Lung (tissue), 12 donors: ENCODE data around the gene DUSP10. TPM values are rescaled to one million over a fixed set of nuclear protein-coding genes. Genes with fewer than 3 reads are reported as not detected.
A peak's percentile ranks its signal among the peaks of the same experiment; 100 is the strongest.

Source experiments
- ATAC-seq: fragments of 200-7000 bp; cut with Tn5 transposase; one replicate; pipeline ENCODE4 v1.9.1; 2020; ENCODE audit warnings: moderate number of reproducible peaks; ENCODE audit not compliant: insufficient read depth, low FRiP score
- DNase-seq, 3 donors: peaks; one replicate each; pipeline ENCODE4 v3.0.0-alpha.2; 2013 to 2017
- H3K27ac ChIP-seq, 2 donors: one replicate each; pipeline ENCODE4 v1.5.1; 2013; ENCODE audit warnings: mild to moderate bottlenecking in 2 of 2, moderate library complexity in 2 of 2, control low read depth in 1 of 2, inconsistent platforms in 1 of 2, low read depth in 1 of 2, low read length in 1 of 2
- H3K27me3 ChIP-seq, 3 donors: one replicate each; pipeline ENCODE4 v1.5.1; 2013; ENCODE audit warnings: low read length in 2 of 3; ENCODE audit not compliant: control insufficient read depth in 3 of 3, insufficient read depth in 3 of 3
- H3K36me3 ChIP-seq, 4 donors: one replicate each; pipeline ENCODE4 v1.5.1; 2013; ENCODE audit warnings: low read length in 4 of 4, mild to moderate bottlenecking in 1 of 4, moderate library complexity in 1 of 4; ENCODE audit not compliant: control insufficient read depth in 4 of 4, insufficient read depth in 4 of 4
- H3K4me1 ChIP-seq, 5 donors: one replicate each; pipeline ENCODE4 v1.5.1; 2013; ENCODE audit warnings: low read length in 5 of 5, mild to moderate bottlenecking in 2 of 5, moderate library complexity in 1 of 5; ENCODE audit not compliant: control insufficient read depth in 5 of 5, insufficient read depth in 5 of 5
- H3K4me3 ChIP-seq: one replicate; pipeline ENCODE4 v1.5.1; 2013; ENCODE audit warnings: mild to moderate bottlenecking, control low read depth, moderate library complexity
- H3K9ac ChIP-seq, 2 donors: one replicate each; pipeline ENCODE4 v1.5.1; 2013; ENCODE audit warnings: low read length in 2 of 2, control low read depth in 1 of 2; ENCODE audit not compliant: insufficient read depth in 1 of 2
- H3K9me3 ChIP-seq, 4 donors: one replicate each; pipeline ENCODE4 v1.5.1; 2013; ENCODE audit warnings: low read length in 3 of 4, mild to moderate bottlenecking in 1 of 4, moderate library complexity in 1 of 4; ENCODE audit not compliant: control insufficient read depth in 4 of 4, insufficient read depth in 3 of 4
- WGBS, 2 donors: extraction: QIAGEN DNeasy Blood & Tissue Kit; methylation state at CpG; one replicate each; pipeline ENCODE4 v1.1.7; 2013; 5-methylcytosine and 5-hydroxymethylcytosine counted together
- polyA plus RNA-seq, 2 donors: library from polyadenylated mRNA; stranded (reverse); fragments of 200-250 nt; gene quantifications; one replicate each; pipeline ENCODE4 v1.2.1, GENCODE V29; 2013
- total RNA-seq, 2 donors: library from RNA; depleted of rRNA in 1 of 2; stranded (reverse); fragments of >200 nt in 1 of 2; gene quantifications; one replicate each; pipeline ENCODE4 v1.2.1, GENCODE V29; 2014 to 2021
- TF ChIP-seq, protein P1 (sequence below): IDR thresholded peaks from 2 replicates; pipeline ENCODE4 v1.5.1; 2012; ENCODE audit warnings: mild to moderate bottlenecking; ENCODE audit errors: control extremely low read depth, extremely low read depth
- donor health status: control.
- donor health status: control.
- donor health status: Bipolar disorder and iron deficiency.
- donor health status: healthy.
- donor health status: DM: yes; HTN: yes; CAD: no.

DUSP10 gene
- total and polyA plus RNA-seq, 4 donors = 5.3 to 17.2 (median 11.5) TPM

DNA sequence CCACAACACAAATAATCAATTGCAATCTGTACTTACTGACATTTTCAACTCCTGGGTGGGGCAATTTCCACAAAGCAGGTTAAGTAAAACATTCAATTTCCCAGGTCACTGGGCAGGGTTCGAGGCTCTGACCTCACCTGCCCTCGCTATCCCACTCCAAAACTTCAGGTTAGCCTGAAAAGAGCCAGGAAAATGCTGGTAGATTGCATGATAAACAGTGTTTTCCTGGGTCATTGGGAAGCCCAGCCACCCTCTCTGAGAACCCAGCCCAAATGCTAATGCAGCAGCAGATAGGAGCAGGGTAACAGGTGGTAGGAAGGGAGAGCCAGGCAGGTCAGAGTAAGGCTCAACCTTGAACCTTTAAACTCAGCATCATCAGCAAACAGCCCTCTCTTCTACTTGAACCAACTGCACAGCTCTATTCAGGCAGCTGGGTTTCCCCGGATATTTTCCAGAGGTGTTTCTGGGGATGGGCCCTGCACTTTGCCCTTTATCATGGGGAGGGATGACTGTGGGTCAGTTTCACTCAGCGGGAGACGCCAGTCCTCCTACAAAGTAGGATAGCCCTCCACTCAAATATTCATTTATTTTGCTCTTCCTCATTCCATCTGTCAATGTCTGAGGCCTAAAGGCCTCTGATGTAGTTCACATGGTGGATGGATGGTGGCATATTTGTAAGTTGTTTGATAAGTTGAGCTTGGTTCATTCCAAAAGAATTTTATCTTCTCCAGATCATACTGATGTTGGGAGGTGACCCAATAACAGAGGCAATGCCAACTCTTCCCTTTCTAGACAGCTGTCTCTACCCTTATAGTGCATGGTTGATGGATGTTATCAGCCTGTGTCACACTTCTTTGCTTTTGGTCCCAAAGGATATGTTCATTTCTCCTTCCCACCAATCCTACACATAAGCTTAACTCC is 65.7 kb downstream of the DUSP10 start:
- TF ChIP-seq, protein P1, sequence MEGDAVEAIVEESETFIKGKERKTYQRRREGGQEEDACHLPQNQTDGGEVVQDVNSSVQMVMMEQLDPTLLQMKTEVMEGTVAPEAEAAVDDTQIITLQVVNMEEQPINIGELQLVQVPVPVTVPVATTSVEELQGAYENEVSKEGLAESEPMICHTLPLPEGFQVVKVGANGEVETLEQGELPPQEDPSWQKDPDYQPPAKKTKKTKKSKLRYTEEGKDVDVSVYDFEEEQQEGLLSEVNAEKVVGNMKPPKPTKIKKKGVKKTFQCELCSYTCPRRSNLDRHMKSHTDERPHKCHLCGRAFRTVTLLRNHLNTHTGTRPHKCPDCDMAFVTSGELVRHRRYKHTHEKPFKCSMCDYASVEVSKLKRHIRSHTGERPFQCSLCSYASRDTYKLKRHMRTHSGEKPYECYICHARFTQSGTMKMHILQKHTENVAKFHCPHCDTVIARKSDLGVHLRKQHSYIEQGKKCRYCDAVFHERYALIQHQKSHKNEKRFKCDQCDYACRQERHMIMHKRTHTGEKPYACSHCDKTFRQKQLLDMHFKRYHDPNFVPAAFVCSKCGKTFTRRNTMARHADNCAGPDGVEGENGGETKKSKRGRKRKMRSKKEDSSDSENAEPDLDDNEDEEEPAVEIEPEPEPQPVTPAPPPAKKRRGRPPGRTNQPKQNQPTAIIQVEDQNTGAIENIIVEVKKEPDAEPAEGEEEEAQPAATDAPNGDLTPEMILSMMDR = no peak
- Histone ChIP-seq H3K4me3 (no peak overlapping the region), H3K9me3 (no peaks in the 10 kb centered on the region), H3K4me1 (no peaks in the 10 kb centered on the region), H3K9ac (no peak overlapping the region), H3K27ac (no peak overlapping the region), H3K27me3 (no peaks in the 10 kb centered on the region), H3K36me3 (no peaks in the 10 kb centered on the region)
- 83 to 87% methylated on average over 5 of the region's 5 CpGs for WGBS, 2 donors
- ATAC-seq (no peak), DNase-seq (no peak)

DNA sequence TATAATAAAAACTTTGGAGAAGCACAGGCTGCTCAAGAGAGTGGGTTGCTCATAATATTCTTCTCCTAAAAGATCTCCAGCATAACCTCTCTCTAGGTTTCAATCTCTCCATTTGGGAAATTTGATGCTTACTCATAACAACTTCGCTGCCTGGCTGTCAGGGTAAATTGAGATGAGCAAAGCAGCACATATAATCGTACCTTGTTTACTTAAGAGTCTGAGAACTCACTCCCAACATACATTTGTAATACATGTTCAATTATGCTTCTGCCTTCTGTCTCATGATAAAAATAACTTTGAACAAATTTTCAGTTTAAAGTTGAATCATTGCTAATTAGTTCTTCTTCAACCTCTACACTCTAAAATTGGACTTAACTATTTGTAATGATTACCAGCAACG is 68.9 kb downstream of the DUSP10 start:
- WGBS, 2 donors = 63 to 87% methylated on average over 3 of the region's 3 CpGs
- Histone ChIP-seq H3K27ac (no peak overlapping the region), H3K4me1 (no peaks in the 10 kb centered on the region), H3K9ac (no peak overlapping the region), H3K4me3 (no peak overlapping the region), H3K27me3 (no peaks in the 10 kb centered on the region), H3K36me3 (no peaks in the 10 kb centered on the region), H3K9me3 (no peaks in the 10 kb centered on the region)
- ATAC-seq (no peak), DNase-seq (no peak)
- TF ChIP-seq, protein P1 = no peak

DNA sequence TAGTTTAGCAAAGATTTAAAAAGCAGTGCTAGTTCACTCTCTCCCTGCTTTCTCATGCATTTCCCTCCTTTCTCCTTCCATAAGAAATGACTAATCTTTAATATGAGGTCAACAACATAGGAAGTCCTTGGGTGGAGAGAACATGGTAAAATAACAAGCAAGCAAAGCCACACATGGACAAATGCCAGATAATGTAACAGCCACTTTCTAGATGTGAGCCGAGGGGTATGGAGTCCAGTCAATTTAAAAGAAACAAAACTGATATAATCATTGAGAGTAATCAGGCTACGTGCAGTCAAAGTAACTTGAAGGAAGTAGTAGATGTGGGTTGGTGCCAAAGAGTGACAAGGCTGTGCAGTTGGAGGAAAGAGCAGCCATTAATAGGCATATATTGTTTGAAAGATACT is 69.6 kb downstream of the DUSP10 start:
- H3K9ac ChIP-seq = no peak overlapping the region
- no peak overlapping the region for H3K27ac ChIP-seq
- H3K36me3 ChIP-seq = no peaks in the 10 kb centered on the region
- DNase-seq = peak in 2 of 3 donors; percentile 4 to 41
- no peak overlapping the region for H3K4me3 ChIP-seq
- no peaks in the 10 kb centered on the region for H3K27me3 ChIP-seq
- ATAC-seq = no peak
- no peaks in the 10 kb centered on the region for H3K9me3 ChIP-seq
- 54 to 70% methylated on average over 2 of the region's 2 CpGs for WGBS, 2 donors
- TF ChIP-seq, protein P1 = no peak
- no peaks in the 10 kb centered on the region for H3K4me1 ChIP-seq
